Epithelial cell of proximal tubule (primary cell): ENCODE data around the gene NTM. TPM values are rescaled to one million over a fixed set of nuclear protein-coding genes. Genes with fewer than 3 reads are reported as not detected.
A peak's percentile ranks its signal among the peaks of the same experiment; 100 is the strongest.

ENCODE experiments used
- DNase-seq: peaks from one replicate; pipeline ENCODE4 v3.0.0-alpha.2; 2011; ENCODE audit warnings: low read depth
- H3K4me3 ChIP-seq: 2 replicates; pipeline ENCODE4 v1.5.1; 2011; ENCODE audit warnings: low read depth, mild to moderate bottlenecking, low read length
- CTCF ChIP-seq: conservative IDR thresholded peaks from 2 replicates; pipeline ENCODE4 v1.5.1; 2012; ENCODE audit warnings: low read depth, mild to moderate bottlenecking, low read length
- total RNA-seq: library from RNA; depleted of rRNA; stranded (reverse); fragments of >200 nt; gene quantifications from 2 replicates; pipeline ENCODE4 v1.2.3, GENCODE V29; 2015

NTM gene
- total RNA-seq, 1 donor from 2014 or later = 5.3 TPM

DNA sequence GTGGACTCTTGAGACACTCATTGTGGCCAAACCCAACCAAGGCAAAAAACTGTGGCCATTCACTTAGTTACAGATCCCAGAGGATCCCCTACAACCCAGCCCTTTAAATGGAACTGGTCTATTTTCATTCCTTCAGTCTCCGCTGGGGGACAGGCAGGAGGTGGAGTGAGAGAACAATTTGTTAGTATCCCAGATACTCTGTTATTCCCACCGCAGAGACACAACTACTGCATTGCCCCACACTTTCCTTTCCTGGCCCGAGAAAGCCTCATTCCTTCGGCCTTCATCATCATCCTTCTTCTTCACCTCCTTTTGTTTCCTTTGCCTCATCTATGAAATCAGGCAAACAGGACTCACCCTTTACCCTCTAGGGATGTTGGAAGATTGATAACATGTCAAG is 191.1 kb downstream of the NTM start:
- TF ChIP-seq CTCF = no peak
- no peak for DNase-seq
- H3K4me3 ChIP-seq = no peak overlapping the region

- H3K4me3 ChIP-seq = no peak overlapping the region
- TF ChIP-seq CTCF = no peak
These were observed 191.6 kb downstream of the NTM start for GRCh38 chr11:131561972-131562371.

DNA sequence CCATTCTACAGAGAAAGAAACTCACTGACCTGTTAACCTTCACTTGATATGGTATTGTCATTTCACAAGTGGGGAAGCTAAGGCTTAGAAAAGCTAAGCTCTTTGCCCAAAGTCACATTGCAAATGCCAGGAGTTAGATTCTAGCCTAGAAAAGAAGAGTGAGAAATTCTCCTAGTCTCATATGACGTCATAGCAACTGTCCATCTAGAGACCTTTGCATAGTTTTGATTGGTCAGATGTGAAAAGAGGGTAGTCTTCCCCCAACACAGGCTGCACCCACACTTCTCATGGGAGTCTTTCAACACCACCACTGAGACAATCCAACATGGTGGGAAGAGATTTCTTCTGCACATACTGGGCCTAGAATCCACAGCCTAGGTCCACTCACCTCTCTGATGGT is 197.9 kb downstream of the NTM start:
- no peak for TF ChIP-seq CTCF
- no peak for DNase-seq
- no peak overlapping the region for H3K4me3 ChIP-seq

More at GRCh38 chr11:131561972-131562371, 191.6 kb downstream of the NTM start:
- DNase-seq = no peak

GRCh38 chr11:131571571-131571970 is 201.2 kb downstream of the NTM start:
- H3K4me3 ChIP-seq = no peak overlapping the region
- TF ChIP-seq CTCF = no peak
- no peak for DNase-seq

DNA sequence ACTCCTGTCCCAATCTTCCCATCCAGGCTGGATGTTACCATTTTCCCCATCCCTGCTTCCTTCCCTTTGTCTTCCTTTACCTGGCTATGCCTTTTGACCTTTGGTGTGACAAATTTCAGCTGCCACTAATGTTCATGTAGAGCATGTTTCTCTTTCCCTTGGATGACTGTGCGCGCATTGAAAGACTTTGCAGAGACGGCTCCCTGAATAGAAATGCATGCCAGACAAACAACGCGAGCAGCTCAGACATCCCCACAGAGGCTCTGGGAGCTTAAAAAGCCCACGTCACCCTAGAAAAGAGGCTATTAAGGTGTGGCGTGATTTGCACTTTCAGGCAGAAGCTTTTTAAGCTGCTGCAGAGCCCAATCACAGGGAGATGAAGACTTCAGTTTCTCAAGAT is 202.0 kb downstream of the NTM start:
- no peak for TF ChIP-seq CTCF
- no peak for DNase-seq
- no peak overlapping the region for H3K4me3 ChIP-seq

- TF ChIP-seq CTCF = peak; percentile 69
- no peak for DNase-seq
- no peak overlapping the region for H3K4me3 ChIP-seq
These were observed 209.5 kb downstream of the NTM start for GRCh38 chr11:131579932-131580387.

DNA sequence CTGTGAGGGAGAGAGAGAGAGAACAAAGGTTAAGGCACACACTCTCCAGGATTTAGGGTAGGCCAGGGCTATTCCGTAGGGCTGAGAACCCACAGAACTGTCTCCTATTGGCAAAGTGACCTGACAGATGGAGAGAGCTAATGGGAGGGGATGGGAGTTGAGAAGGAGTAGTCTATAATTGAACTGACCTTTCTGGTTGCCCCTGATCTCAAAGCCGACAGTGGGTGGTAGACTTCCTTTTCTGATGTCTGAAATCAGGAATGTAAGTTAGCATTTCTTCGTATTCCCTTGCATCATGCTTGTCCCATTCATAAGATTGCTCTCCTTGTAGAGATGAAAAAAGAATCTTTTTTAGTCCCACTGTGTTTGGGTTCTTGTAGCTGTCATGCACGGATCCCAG is 210.1 kb downstream of the NTM start:
- DNase-seq = no peak
- no peak for TF ChIP-seq CTCF
- H3K4me3 ChIP-seq = no peak overlapping the region
